Cerebellar nuclear complex (tissue), 1 donor: ENCODE results near the gene CMKLR1.

Experiments
- DNase-seq, 2 experiments: peaks; one replicate each; lab custom pipeline; 2025; lab: John Stamatoyannopoulos, UW

CMKLR1 gene

GRCh38 chr12:108267450-108267849, 71.7 kb downstream of the CMKLR1 start:
- DNase-seq, result no peak

- peak in 1 of 2 experiments; percentile 18 for DNase-seq
Measured at GRCh38 chr12:108266131-108266530, 73.0 kb downstream of the CMKLR1 start.

GRCh38 chr12:108265505-108265904, 73.6 kb downstream of the CMKLR1 start:
- no peak for DNase-seq

- DNase-seq, result no peak
Measured at GRCh38 chr12:108260969-108261368, 78.1 kb downstream of the CMKLR1 start.

- DNase-seq, result no peak
Measured at GRCh38 chr12:108260039-108260438, 79.1 kb downstream of the CMKLR1 start.

GRCh38 chr12:108257610-108258106, 81.5 kb downstream of the CMKLR1 start:
- no peak for DNase-seq

GRCh38 chr12:108257004-108257403, 82.1 kb downstream of the CMKLR1 start:
- DNase-seq, result no peak

- DNase-seq, result no peak
Measured at GRCh38 chr12:108255252-108255602, 83.9 kb downstream of the CMKLR1 start.

GRCh38 chr12:108254517-108255251, 84.4 kb downstream of the CMKLR1 start:
- DNase-seq, result no peak

- DNase-seq, result no peak
Measured at GRCh38 chr12:108254030-108254429, 85.1 kb downstream of the CMKLR1 start.

GRCh38 chr12:108253540-108253939, 85.6 kb downstream of the CMKLR1 start:
- peak in 1 of 2 experiments; percentile 4 for DNase-seq

GRCh38 chr12:108252523-108252922, 86.6 kb downstream of the CMKLR1 start:
- DNase-seq, result no peak

GRCh38 chr12:108248011-108248410, 91.1 kb downstream of the CMKLR1 start:
- DNase-seq, result no peak

GRCh38 chr12:108247130-108247529, 92.0 kb downstream of the CMKLR1 start:
- no peak for DNase-seq

GRCh38 chr12:108241986-108242703, 97.0 kb downstream of the CMKLR1 start:
- no peak for DNase-seq

- DNase-seq, result no peak
Measured at GRCh38 chr12:108240928-108241327, 98.2 kb downstream of the CMKLR1 start.

GRCh38 chr12:108240027-108240785, 98.9 kb downstream of the CMKLR1 start:
- DNase-seq, result no peak

- DNase-seq, result no peak
Measured at GRCh38 chr12:108239378-108239777, 99.7 kb downstream of the CMKLR1 start.

GRCh38 chr12:108238474-108238873, 100.6 kb downstream of the CMKLR1 start:
- no peak for DNase-seq
